Choroid plexus epithelial cell (primary cell): Measurements from ENCODE around the gene MRPL34.

Source experiments
- DNase-seq: peaks from one replicate; pipeline ENCODE4 v3.0.0-alpha.2; 2010; ENCODE audit warnings: low read depth
- H3K4me3 ChIP-seq: 2 replicates; pipeline ENCODE4 v1.5.1; 2011; ENCODE audit warnings: low read depth, mild to moderate bottlenecking, control low read depth, low read length, moderate library complexity
- TF ChIP-seq, protein P1 (sequence below): conservative IDR thresholded peaks from 2 replicates; pipeline ENCODE4 v1.5.1; 2011; ENCODE audit warnings: low read depth, mild to moderate bottlenecking, control low read depth, inconsistent platforms, low read length, moderate library complexity

Gene MRPL34

DNA sequence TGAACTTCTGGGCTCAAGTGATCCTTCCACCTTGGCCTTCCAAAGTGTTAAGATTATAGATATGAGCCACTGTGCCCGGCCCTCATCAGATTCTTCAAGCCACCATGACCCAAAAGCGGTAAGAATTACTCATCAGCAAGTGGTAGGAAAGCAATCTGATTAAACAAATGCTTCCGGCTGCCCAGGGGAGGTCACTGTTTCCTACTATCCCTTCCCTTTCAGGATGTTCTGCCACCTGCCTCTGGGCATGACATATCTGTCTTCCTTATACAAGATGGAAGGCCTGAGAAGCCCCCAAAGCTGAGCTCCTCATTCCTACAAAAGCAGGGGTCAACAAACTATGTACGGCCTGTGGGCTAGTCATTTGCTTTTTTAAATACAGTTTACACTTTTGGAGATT, 9.4 kb upstream of the MRPL34 start:
- peak; percentile 55 for DNase-seq
- TF ChIP-seq, protein P1, sequence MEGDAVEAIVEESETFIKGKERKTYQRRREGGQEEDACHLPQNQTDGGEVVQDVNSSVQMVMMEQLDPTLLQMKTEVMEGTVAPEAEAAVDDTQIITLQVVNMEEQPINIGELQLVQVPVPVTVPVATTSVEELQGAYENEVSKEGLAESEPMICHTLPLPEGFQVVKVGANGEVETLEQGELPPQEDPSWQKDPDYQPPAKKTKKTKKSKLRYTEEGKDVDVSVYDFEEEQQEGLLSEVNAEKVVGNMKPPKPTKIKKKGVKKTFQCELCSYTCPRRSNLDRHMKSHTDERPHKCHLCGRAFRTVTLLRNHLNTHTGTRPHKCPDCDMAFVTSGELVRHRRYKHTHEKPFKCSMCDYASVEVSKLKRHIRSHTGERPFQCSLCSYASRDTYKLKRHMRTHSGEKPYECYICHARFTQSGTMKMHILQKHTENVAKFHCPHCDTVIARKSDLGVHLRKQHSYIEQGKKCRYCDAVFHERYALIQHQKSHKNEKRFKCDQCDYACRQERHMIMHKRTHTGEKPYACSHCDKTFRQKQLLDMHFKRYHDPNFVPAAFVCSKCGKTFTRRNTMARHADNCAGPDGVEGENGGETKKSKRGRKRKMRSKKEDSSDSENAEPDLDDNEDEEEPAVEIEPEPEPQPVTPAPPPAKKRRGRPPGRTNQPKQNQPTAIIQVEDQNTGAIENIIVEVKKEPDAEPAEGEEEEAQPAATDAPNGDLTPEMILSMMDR = peak; percentile 31
- no peak overlapping the region for H3K4me3 ChIP-seq

DNA sequence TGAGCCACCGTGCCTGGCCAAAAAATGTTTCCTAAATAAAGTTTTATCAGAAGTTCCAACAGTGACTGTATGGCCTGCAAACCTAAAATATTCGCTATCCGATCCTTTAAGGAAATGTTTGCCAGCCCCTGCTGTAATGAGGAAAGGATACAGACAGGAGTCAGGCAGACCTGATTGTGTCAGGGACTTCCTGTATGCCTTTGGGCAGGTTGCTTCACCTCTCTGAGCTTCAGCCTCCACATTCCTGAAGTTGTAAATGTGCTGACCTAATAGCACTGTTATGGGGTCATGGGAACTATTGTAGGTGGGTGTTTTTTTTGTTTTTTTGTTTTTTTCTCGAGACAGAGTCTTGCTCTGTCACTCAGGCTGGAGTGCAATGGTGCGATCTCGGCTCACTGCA, 8.7 kb upstream of the MRPL34 start:
- H3K4me3 ChIP-seq = no peak overlapping the region
- TF ChIP-seq, protein P1 = no peak
- peak; percentile 48 for DNase-seq

DNA sequence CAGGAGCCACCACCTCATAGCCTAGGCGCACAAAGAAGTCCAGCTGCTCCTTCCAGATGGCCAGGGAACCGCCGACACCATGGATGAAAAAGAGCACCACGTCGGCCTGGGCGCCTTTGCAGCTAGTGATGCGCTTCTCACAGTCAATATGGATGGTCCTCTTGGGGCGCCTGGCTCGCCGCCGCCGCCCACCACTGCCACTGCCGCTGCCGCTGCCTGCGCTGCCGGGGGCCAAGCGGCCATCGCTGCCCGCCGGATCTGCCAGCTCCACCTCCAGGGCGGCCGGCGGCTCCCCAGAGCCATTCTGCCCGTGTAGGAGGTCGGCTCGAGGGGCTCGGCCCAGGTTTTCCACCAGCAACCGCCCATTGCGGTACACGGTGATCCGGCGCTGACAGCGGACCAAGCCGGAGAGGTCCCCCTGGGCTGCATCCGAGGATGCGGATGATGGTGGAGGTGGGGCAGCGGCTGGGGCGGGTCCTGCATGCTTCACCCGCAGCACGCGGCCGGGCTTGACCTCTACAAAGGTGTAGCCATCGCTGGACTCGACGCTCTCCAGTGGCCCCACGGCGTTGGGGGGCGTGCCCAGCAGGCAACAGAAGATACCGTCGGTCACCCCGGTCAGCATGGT, 4.6 kb upstream of the MRPL34 start:
- TF ChIP-seq, protein P1 = no peak
- no peak for DNase-seq
- H3K4me3 ChIP-seq = no peak overlapping the region

DNA sequence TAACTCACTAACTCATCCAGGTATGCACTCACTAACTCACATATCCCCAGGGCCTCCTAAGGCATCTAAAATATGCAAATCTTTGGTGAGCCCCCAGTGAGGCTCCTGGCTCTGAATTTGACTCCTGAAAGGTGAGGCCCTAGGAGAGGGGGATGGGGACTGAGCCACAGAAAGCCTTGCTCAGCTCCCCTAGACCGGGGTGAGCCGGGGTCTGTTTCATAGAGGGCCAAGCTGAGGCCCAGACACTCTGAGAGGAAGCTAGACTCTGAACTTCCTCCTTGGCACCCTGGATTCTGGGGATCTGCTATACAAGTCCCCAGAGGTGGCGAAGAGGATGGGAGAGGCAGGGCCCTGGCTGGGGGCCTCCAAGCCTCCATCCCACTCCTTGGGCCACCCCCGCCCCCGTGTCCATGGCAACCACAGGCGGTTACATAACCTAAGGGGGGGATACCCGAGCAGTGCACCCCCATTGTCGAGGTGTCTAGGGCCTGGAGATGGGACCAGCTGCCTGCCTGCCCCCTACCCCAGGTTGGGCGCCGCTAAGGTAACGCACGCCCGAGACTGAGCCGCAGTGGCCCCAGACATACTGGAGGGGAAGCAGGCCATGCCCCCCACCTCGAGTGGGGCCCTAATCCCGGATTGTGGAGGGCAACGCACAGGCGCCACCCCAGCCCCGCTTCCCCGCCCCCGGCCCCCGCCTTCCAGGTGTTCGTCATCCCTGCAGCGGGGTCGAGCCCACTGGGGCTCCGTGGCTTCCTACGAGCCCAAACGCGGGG, 3.1 kb upstream of the MRPL34 start:
- no peak for DNase-seq
- TF ChIP-seq, protein P1 = no peak
- peak overlapping the region; percentile 75 for H3K4me3 ChIP-seq

DNA sequence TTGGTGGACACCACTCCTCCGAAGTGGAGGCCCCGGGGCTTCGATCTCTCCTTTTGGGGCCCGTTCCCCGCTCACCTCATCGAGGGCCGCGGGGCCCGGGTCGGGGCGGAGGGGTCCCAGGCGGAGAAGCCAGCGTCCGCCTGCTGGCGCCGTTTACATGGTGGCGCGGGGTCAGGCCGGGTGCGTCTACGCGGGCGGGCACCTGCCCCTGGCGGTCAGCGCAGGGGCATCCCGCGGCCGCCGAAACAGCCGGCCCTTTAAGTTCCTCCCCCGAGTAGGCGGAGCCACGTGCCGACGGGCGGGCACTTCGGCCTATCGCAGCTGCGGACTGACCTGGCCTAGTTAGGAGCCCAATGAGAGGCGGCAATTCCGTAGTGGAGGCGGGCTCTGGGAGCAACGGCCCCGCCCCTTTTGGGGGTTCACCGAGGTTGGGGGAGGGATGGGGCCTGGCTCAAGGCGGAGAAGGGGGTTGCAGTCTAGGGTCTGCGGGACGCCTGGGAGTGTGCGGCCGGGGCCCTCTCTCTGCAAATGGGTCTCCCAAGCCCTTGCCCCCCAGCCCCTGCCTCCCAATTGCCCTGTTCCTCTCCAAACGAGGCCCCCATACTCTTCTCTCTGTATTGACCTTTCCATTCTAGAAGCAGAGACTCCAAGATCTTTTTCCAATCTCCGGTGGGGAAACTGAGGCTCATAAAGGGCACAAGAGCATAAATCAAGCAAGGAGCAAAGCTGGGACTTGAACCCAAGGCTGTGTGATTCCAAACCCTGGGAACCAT, 2.3 kb upstream of the MRPL34 start, which contains the start of gene ABHD8:
ABHD8 (minus strand) TSS at position 259 of the 773 bp plus-strand sequence. CDS start 1,809 bp downstream, outside the sequence.
- TF ChIP-seq, protein P1 = no peak

DNA sequence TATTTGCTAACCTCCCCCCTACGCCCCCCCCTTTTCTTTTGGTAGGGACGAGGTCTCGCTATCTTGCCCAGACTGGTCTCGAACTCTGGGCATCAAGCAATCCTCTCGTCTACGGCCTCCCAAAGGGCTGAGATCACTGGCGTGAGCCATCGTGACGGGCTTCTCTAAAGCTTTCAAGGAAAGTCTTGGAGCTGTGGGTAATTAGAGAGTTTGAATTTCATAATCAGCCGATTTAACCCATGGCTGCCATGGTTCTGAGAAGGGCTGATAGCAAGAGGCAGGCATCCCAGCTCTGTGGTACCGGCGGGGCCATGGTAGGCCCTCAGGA, 1.8 kb upstream of the MRPL34 start:
- no peak overlapping the region for H3K4me3 ChIP-seq
- no peak for DNase-seq
- TF ChIP-seq, protein P1 = no peak

More for the DNA sequence above, 2.3 kb upstream of the MRPL34 start, which contains the start of gene ABHD8:
- H3K4me3 ChIP-seq = peak within 1 kb of the TSS; percentile 75
- peak; percentile 97 for DNase-seq
